ENCODE data around the gene NFS1.

- TF ChIP-seq CTCF (IDR thresholded peaks at IDR 0.05; ENCODE audit: insufficient read depth, low read length, poor library complexity, severe bottlenecking), result no peak
- TF ChIP-seq EZH2phosphoT487 (conservative IDR thresholded peaks at IDR 0.05; ENCODE audit: low read length), result no peak
Observed at GRCh38 chr20:35702051-35702823, 3.1 kb upstream of the NFS1 start.
